A549 (cell line): Measurements from ENCODE around the gene FXYD4. TPM values are rescaled to one million over a fixed set of nuclear protein-coding genes. Genes with fewer than 3 reads are reported as not detected.

Experiments used
- ATAC-seq, 2 experiments: fragments of 200-7000 bp in 1 of 2; fragments of >200 bp in 1 of 2; cut with Nextera tagmentation in 1 of 2; cut with Tn5 transposase in 1 of 2; 3 replicates each; pipeline versions ENCODE4 v1.8.0 to v1.9.1; 2018 to 2020; ENCODE audit warnings: mild to moderate bottlenecking in 1 of 2, moderate library complexity in 1 of 2
- CTCF ChIA-PET: fragments of 300-600 bp; sonication (Branson Sonifier 250); formaldehyde crosslinking; extraction: SDS; loops from one replicate; lab custom pipeline; 2021; ENCODE audit warnings: antibody characterized with exemption, inconsistent platforms; lab: Yijun Ruan, JAX
- POLR2A ChIA-PET: fragments of 350-600 bp; formaldehyde crosslinking; extraction: SDS; loops from one replicate; lab custom pipeline; 2021; ENCODE audit warnings: antibody characterized with exemption, inconsistent platforms; lab: Yijun Ruan, JAX
- DNase-seq, 2 experiments: peaks; one replicate each; pipeline versions ENCODE4 v3.0.0 to v3.0.0-alpha.2; 2011 to 2016; ENCODE audit warnings: low read depth in 1 of 2, low spot score in 1 of 2
- FAIRE-seq: peaks from 2 replicates; lab custom pipeline; 2011; peaks lifted over from hg19 to GRCh38; lab: Jason Lieb, UNC
- H3K27ac ChIP-seq, 2 experiments: fragments of >200 bp; sonication (Bioruptor Twin); formaldehyde crosslinking; 3 replicates each; pipeline ENCODE4 v1.5.1; 2016 to 2017
- H3K4me1 ChIP-seq: fragments of >200 bp; sonication (Bioruptor Twin); formaldehyde crosslinking; 3 replicates; pipeline ENCODE4 v1.6.1; 2016
- H3K4me2 ChIP-seq: fragments of >200 bp; sonication (Bioruptor Twin); formaldehyde crosslinking; 3 replicates; pipeline ENCODE4 v1.6.1; 2016
- H3K4me3 ChIP-seq: fragments of >200 bp; sonication (Bioruptor Twin); formaldehyde crosslinking; 3 replicates; pipeline ENCODE4 v1.5.1; 2016
- H3K9me3 ChIP-seq: fragments of >200 bp; sonication (Bioruptor Twin); formaldehyde crosslinking; 3 replicates; pipeline ENCODE4 v1.6.1; 2016
- CEBPB ChIP-seq, 2 experiments: fragments of >200 bp in 1 of 2; sonication (Bioruptor Twin) in 1 of 2; formaldehyde crosslinking in 1 of 2; IDR thresholded peaks; 2 replicates each; pipeline ENCODE4 v1.6.1; 2012 to 2016
- CHD4 ChIP-seq: fragments of 200-600 bp; sonication (generic); IDR thresholded peaks from 2 replicates; pipeline ENCODE4 v1.6.1; 2016; ENCODE audit warnings: antibody characterized with exemption, mild to moderate bottlenecking, borderline replicate concordance
- EP300 ChIP-seq, 2 experiments: fragments of >200 bp; sonication (Bioruptor Twin); formaldehyde crosslinking; IDR thresholded peaks; 2 replicates in 1 of 2; 3 replicates in 1 of 2; pipeline ENCODE4 v1.6.1; 2016 to 2017
- FOSB ChIP-seq: fragments of 250-450 bp; sonication (Bioruptor Pico); IDR thresholded peaks from 2 replicates; pipeline ENCODE4 v1.5.0; 2020; ENCODE audit warnings: mild to moderate bottlenecking, moderate library complexity
- FOXS1 ChIP-seq: fragments of 250-450 bp; sonication (Bioruptor Pico); IDR thresholded peaks from 2 replicates; pipeline ENCODE4 v1.5.0; 2020; ENCODE audit warnings: mild to moderate bottlenecking, moderate library complexity
- JUN ChIP-seq, 2 experiments: fragments of >200 bp; sonication (Bioruptor Twin); formaldehyde crosslinking; IDR thresholded peaks; 2 replicates in 1 of 2; 3 replicates in 1 of 2; pipeline ENCODE4 v1.6.1; 2016 to 2017
- MAFK ChIP-seq: fragments of 450-650 bp; IDR thresholded peaks from 2 replicates; pipeline ENCODE4 v1.6.1; 2014; ENCODE audit not compliant: partially characterized antibody
- MYC ChIP-seq: IDR thresholded peaks from 2 replicates; pipeline ENCODE4 v1.6.1; 2012; ENCODE audit warnings: mild to moderate bottlenecking, inconsistent platforms, low read length, improper control_type of control experiment, borderline replicate concordance
- NPAS2 ChIP-seq: fragments of 250-450 bp; sonication (Bioruptor Pico); IDR thresholded peaks from 2 replicates; pipeline ENCODE4 v1.8.0; 2022; ENCODE audit warnings: mild to moderate bottlenecking, moderate library complexity, borderline replicate concordance
- POLR2A ChIP-seq: IDR thresholded peaks from 2 replicates; pipeline ENCODE4 v1.6.1; 2012; ENCODE audit warnings: mild to moderate bottlenecking, low read length
- POLR2AphosphoS2 ChIP-seq: conservative IDR thresholded peaks from 2 replicates; pipeline ENCODE4 v1.6.1; 2012; ENCODE audit warnings: low read length, improper control_type of control experiment, inconsistent platforms
- RAD21 ChIP-seq, 2 experiments: fragments of >200 bp in 1 of 2; sonication (Bioruptor Twin) in 1 of 2; formaldehyde crosslinking in 1 of 2; IDR thresholded peaks in 1 of 2; conservative IDR thresholded peaks in 1 of 2; 2 replicates in 1 of 2; 3 replicates in 1 of 2; pipeline ENCODE4 v1.6.1; 2012 to 2018; ENCODE audit warnings: inconsistent platforms in 1 of 2
- RARB ChIP-seq: fragments of 250-450 bp; sonication (Bioruptor Pico); IDR thresholded peaks from 2 replicates; pipeline ENCODE4 v1.8.0; 2021; ENCODE audit warnings: mild to moderate bottlenecking, moderate library complexity
- RNF2 ChIP-seq: fragments of 200-600 bp; sonication (generic); IDR thresholded peaks from 2 replicates; pipeline ENCODE4 v1.6.1; 2016; ENCODE audit warnings: low read depth, mild to moderate bottlenecking, antibody characterized with exemption, moderate library complexity, borderline replicate concordance
- SMC3 ChIP-seq: fragments of >200 bp; sonication (Bioruptor Twin); formaldehyde crosslinking; IDR thresholded peaks from 3 replicates; pipeline ENCODE4 v1.6.1; 2018; ENCODE audit warnings: inconsistent platforms
- TFCP2L1 ChIP-seq: fragments of 250-450 bp; sonication (Bioruptor Pico); IDR thresholded peaks from 2 replicates; pipeline ENCODE4 v1.5.0; 2021; ENCODE audit warnings: mild to moderate bottlenecking
- ZNF302 ChIP-seq: fragments of 250-450 bp; sonication (Bioruptor Pico); IDR thresholded peaks from 2 replicates; pipeline ENCODE4 v1.9.0; 2021; ENCODE audit warnings: inconsistent platforms, mild to moderate bottlenecking, moderate library complexity
- ZSCAN20 ChIP-seq: fragments of 250-450 bp; sonication (Bioruptor Pico); IDR thresholded peaks from 2 replicates; pipeline ENCODE4 v1.8.0; 2022; ENCODE audit warnings: mild to moderate bottlenecking, moderate library complexity
- WGBS: methylation state at CpG from one replicate; pipeline ENCODE4 v1.1.6; 2017; ENCODE audit errors: missing lambda C conversion rate; 5-methylcytosine and 5-hydroxymethylcytosine counted together
- polyA plus RNA-seq, 4 experiments: library from polyadenylated mRNA; depleted of rRNA in 3 of 4; stranded (reverse); fragments of >200 nt; fragmentation: RNase III in 1 of 4; extraction: RNeasy Plus Mini Kit Qiagen cat#74134 plus additional on column Dnase treatment in 1 of 4; gene quantifications; 2 replicates in 3 of 4; 3 replicates in 1 of 4; pipeline ENCODE4 v1.2.3, GENCODE V29; 2011 to 2017
- TF ChIP-seq, protein P1 (sequence below): IDR thresholded peaks from 2 replicates; pipeline ENCODE4 v1.6.1; 2012; ENCODE audit warnings: low read depth, borderline replicate concordance
- TF ChIP-seq, protein P2 (sequence below): IDR thresholded peaks from 2 replicates; pipeline ENCODE4 v1.6.1; 2012
- TF ChIP-seq, protein P3 (sequence below): fragments of 450-650 bp; IDR thresholded peaks from 2 replicates; pipeline ENCODE4 v1.6.1; 2014; ENCODE audit warnings: antibody characterized with exemption
- TF ChIP-seq, protein P4 (sequence below): fragments of >200 bp; sonication (Bioruptor Twin); formaldehyde crosslinking; IDR thresholded peaks from 3 replicates; pipeline ENCODE4 v1.6.1; 2016
- TF ChIP-seq, protein P5 (sequence below): fragments of >200 bp; sonication (Bioruptor Twin); formaldehyde crosslinking; IDR thresholded peaks from 2 replicates; pipeline ENCODE4 v1.6.1; 2016
- TF ChIP-seq, protein P6 (sequence below): fragments of 250-450 bp; sonication (Bioruptor Pico); IDR thresholded peaks from 2 replicates; pipeline ENCODE4 v1.5.0; 2020; ENCODE audit warnings: low read depth, mild to moderate bottlenecking, moderate library complexity
- TF ChIP-seq, protein P7 (sequence below): fragments of >200 bp; sonication (Bioruptor Twin); formaldehyde crosslinking; IDR thresholded peaks from 3 replicates; pipeline ENCODE4 v1.5.1; 2016
- TF ChIP-seq, protein P8 (sequence below): fragments of 150-350 bp; IDR thresholded peaks from 2 replicates; pipeline ENCODE4 v1.6.1; 2014; ENCODE audit warnings: low read depth, mild to moderate bottlenecking, low read length

The FXYD4 gene
- polyA plus RNA-seq, 2 of the 4 experiments (the other 2 are of a cell fraction) = not detected

DNA sequence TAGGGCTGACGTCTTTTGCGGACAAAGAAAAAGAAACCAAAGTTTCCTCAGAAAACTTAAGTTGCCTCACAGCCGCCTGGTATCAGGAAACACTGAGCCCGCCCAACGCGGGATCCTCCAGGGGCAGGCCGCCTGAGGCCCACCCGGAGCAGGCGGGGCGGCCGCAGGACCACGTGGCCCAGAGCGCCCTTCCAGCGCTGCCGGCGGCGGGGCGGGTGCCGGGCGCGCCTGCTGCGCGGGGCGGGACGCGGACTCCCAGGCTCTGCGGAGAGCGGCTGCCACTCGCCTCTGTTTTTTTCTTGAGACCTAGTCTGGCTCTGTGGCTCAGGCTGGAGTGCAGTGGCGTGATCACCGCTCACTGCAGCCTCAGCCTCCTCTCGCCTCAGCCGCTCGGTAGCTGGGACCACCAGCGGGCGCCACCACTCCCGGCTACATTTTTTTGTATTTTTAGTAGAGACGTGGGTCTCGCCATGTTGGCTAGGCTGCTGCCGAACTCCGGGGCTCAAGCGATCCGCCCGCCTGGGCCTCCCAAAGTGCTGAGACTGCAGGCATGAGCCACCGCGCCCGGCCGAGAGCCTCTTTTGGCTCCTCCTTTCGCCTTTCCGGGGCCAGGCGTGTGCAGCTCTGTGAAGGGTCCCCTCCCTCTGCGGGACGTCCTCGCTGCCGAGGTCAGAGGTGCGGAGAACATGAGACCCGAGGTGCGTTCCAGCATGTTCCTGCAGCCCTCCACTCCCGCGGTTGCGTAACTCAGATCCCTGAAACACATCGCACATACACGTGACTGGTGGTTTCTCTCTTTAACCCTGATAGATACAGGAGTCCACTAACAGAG, 49.1 kb downstream of the FXYD4 start:
- WGBS = 5% methylated on average over 37 of the region's 63 CpGs

More for the DNA sequence above, 49.1 kb downstream of the FXYD4 start:
- FAIRE-seq = no peak
- ChIA-PET CTCF (interaction anchor here (0.6 to 1.9 kb wide), 6 partner anchors 12 to 1530 kb away, joined by 3 to 5 read pairs (median 4); partner anchors contain the start of gene ZNF487), POLR2A (interaction anchor here (0.6 to 3.4 kb wide), 7 partner anchors 8 to 880 kb away, joined by 3 to 28 read pairs (median 3); partner anchors contain the start of gene HNRNPF)
- peak; percentile 94 to 95 for ATAC-seq
- peak overlapping the region; percentile 91 to 94 for H3K27ac ChIP-seq
- peak overlapping the region; percentile 71 for H3K4me2 ChIP-seq
- TF ChIP-seq RAD21 (conservative IDR thresholded peaks at IDR 0.05 in 1 of 2, IDR thresholded peaks at IDR 0.05 in 1 of 2) = peak in 1 of 2 experiments; percentile 19; a peak in 1 of 5 replicates
- peak; percentile 88 for TF ChIP-seq NPAS2 (CRISPR knock-in tag)
- no peak; the same call in 1 of the 2 replicates for TF ChIP-seq ZSCAN20 (CRISPR knock-in tag)
- TF ChIP-seq CEBPB (IDR thresholded peaks at IDR 0.05) = peak; percentile 88 to 97
- no peak for TF ChIP-seq FOSB (CRISPR knock-in tag)
- TF ChIP-seq, protein P1, sequence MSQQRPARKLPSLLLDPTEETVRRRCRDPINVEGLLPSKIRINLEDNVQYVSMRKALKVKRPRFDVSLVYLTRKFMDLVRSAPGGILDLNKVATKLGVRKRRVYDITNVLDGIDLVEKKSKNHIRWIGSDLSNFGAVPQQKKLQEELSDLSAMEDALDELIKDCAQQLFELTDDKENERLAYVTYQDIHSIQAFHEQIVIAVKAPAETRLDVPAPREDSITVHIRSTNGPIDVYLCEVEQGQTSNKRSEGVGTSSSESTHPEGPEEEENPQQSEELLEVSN = peak; percentile 93
- TF ChIP-seq ZNF302 (CRISPR knock-in tag) = no peak
- TF ChIP-seq MAFK = peak; percentile 87
- 0 out of 3 replicates have a peak, but pooled peaks have one; percentile 27 for TF ChIP-seq SMC3
- TF ChIP-seq RARB (CRISPR knock-in tag) = no peak
- TF ChIP-seq, protein P2, sequence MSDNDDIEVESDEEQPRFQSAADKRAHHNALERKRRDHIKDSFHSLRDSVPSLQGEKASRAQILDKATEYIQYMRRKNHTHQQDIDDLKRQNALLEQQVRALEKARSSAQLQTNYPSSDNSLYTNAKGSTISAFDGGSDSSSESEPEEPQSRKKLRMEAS = peak; percentile 98
- peak; percentile 35; the same call in 1 of the 2 replicates for TF ChIP-seq POLR2A
- no peak for TF ChIP-seq EP300 (IDR thresholded peaks at IDR 0.05)
- no peak for TF ChIP-seq FOXS1 (CRISPR knock-in tag)
- TF ChIP-seq, protein P3, sequence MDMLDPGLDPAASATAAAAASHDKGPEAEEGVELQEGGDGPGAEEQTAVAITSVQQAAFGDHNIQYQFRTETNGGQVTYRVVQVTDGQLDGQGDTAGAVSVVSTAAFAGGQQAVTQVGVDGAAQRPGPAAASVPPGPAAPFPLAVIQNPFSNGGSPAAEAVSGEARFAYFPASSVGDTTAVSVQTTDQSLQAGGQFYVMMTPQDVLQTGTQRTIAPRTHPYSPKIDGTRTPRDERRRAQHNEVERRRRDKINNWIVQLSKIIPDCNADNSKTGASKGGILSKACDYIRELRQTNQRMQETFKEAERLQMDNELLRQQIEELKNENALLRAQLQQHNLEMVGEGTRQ = peak; percentile 62
- TF ChIP-seq, protein P4, sequence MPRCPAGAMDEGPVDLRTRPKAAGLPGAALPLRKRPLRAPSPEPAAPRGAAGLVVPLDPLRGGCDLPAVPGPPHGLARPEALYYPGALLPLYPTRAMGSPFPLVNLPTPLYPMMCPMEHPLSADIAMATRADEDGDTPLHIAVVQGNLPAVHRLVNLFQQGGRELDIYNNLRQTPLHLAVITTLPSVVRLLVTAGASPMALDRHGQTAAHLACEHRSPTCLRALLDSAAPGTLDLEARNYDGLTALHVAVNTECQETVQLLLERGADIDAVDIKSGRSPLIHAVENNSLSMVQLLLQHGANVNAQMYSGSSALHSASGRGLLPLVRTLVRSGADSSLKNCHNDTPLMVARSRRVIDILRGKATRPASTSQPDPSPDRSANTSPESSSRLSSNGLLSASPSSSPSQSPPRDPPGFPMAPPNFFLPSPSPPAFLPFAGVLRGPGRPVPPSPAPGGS = 0 out of 3 replicates have a peak, but pooled peaks have one; percentile 77
- TF ChIP-seq, protein P5, sequence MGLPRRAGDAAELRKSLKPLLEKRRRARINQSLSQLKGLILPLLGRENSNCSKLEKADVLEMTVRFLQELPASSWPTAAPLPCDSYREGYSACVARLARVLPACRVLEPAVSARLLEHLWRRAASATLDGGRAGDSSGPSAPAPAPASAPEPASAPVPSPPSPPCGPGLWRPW = no peak
- TF ChIP-seq, protein P6, sequence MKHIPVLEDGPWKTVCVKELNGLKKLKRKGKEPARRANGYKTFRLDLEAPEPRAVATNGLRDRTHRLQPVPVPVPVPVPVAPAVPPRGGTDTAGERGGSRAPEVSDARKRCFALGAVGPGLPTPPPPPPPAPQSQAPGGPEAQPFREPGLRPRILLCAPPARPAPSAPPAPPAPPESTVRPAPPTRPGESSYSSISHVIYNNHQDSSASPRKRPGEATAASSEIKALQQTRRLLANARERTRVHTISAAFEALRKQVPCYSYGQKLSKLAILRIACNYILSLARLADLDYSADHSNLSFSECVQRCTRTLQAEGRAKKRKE (CRISPR knock-in tag) = peak; percentile 29
- no peak for TF ChIP-seq RNF2
- TF ChIP-seq, protein P7, sequence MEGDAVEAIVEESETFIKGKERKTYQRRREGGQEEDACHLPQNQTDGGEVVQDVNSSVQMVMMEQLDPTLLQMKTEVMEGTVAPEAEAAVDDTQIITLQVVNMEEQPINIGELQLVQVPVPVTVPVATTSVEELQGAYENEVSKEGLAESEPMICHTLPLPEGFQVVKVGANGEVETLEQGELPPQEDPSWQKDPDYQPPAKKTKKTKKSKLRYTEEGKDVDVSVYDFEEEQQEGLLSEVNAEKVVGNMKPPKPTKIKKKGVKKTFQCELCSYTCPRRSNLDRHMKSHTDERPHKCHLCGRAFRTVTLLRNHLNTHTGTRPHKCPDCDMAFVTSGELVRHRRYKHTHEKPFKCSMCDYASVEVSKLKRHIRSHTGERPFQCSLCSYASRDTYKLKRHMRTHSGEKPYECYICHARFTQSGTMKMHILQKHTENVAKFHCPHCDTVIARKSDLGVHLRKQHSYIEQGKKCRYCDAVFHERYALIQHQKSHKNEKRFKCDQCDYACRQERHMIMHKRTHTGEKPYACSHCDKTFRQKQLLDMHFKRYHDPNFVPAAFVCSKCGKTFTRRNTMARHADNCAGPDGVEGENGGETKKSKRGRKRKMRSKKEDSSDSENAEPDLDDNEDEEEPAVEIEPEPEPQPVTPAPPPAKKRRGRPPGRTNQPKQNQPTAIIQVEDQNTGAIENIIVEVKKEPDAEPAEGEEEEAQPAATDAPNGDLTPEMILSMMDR = 0 out of 3 replicates have a peak, but pooled peaks have one; percentile 14
- TF ChIP-seq TFCP2L1 (CRISPR knock-in tag) = no peak
- no peak for TF ChIP-seq POLR2AphosphoS2
- no peak for TF ChIP-seq CHD4
- TF ChIP-seq MYC = peak; percentile 79
- TF ChIP-seq, protein P8, sequence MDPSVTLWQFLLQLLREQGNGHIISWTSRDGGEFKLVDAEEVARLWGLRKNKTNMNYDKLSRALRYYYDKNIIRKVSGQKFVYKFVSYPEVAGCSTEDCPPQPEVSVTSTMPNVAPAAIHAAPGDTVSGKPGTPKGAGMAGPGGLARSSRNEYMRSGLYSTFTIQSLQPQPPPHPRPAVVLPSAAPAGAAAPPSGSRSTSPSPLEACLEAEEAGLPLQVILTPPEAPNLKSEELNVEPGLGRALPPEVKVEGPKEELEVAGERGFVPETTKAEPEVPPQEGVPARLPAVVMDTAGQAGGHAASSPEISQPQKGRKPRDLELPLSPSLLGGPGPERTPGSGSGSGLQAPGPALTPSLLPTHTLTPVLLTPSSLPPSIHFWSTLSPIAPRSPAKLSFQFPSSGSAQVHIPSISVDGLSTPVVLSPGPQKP = no peak
- TF ChIP-seq JUN (IDR thresholded peaks at IDR 0.05) = peak in 1 of 2 experiments; percentile 71; a peak in 3 of 5 replicates
- H3K4me1 ChIP-seq = peaks cover 14% of the 10 kb centered on the region
- H3K9me3 ChIP-seq = no peaks in the 10 kb centered on the region
- peak; percentile 49 to 82 for DNase-seq
- peak overlapping the region; percentile 45 for H3K4me3 ChIP-seq
